Nephron progenitor cell (in vitro differentiated cells): ENCODE data around the gene CPPED1.

Experiments
- DNase-seq: peaks from one replicate; pipeline ENCODE4 v3.0.0; 2021
- H3K27ac Mint-ChIP-seq: 2 replicates; pipeline ENCODE4 v1.8.0; 2021; ENCODE audit warnings: mild to moderate bottlenecking, moderate library complexity, mixed read lengths
- H3K27me3 Mint-ChIP-seq: 2 replicates; pipeline ENCODE4 v1.8.0; 2021; ENCODE audit warnings: mild to moderate bottlenecking, low read depth, mixed read lengths; ENCODE audit not compliant: poor library complexity
- H3K36me3 Mint-ChIP-seq: 2 replicates; pipeline ENCODE4 v1.8.0; 2021; ENCODE audit warnings: low read depth, mixed read lengths
- H3K4me1 Mint-ChIP-seq: 2 replicates; pipeline ENCODE4 v1.8.0; 2021; ENCODE audit warnings: mixed read lengths
- H3K4me3 Mint-ChIP-seq: 2 replicates; pipeline ENCODE4 v1.8.0; 2021; ENCODE audit warnings: mild to moderate bottlenecking, moderate library complexity, mixed read lengths
- H3K9me3 Mint-ChIP-seq: 2 replicates; pipeline ENCODE4 v1.8.0; 2021; ENCODE audit warnings: mild to moderate bottlenecking, moderate library complexity, mixed read lengths
- CTCF ChIP-seq: fragments of 200-600 bp; sonication (generic); IDR thresholded peaks from 2 replicates; pipeline ENCODE4 v1.5.0; 2021; ENCODE audit warnings: antibody characterized with exemption

Gene CPPED1

GRCh38 chr16:12681653-12682052, 122.0 kb downstream of the CPPED1 start:
- Mint-ChIP-seq H3K4me1 (no peaks in the 10 kb centered on the region), H3K27me3 (no peaks in the 10 kb centered on the region), H3K27ac (no peak overlapping the region), H3K4me3 (no peak overlapping the region), H3K9me3 (peaks cover 13% of the 10 kb centered on the region), H3K36me3 (peaks cover 5% of the 10 kb centered on the region)
- no peak for DNase-seq
- TF ChIP-seq CTCF: no peak

GRCh38 chr16:12680531-12680930, 123.2 kb downstream of the CPPED1 start:
- H3K36me3 Mint-ChIP-seq: peaks cover 5% of the 10 kb centered on the region
- no peak for TF ChIP-seq CTCF
- H3K4me1 Mint-ChIP-seq: no peaks in the 10 kb centered on the region
- no peak for DNase-seq
- H3K9me3 Mint-ChIP-seq: peaks cover 13% of the 10 kb centered on the region
- no peak overlapping the region for H3K27ac Mint-ChIP-seq
- H3K4me3 Mint-ChIP-seq: no peak overlapping the region
- H3K27me3 Mint-ChIP-seq: no peaks in the 10 kb centered on the region

- H3K4me3 Mint-ChIP-seq: no peak overlapping the region
- no peak for TF ChIP-seq CTCF
Measured at GRCh38 chr16:12679660-12680272, 123.9 kb downstream of the CPPED1 start.

GRCh38 chr16:12678983-12679382, 124.7 kb downstream of the CPPED1 start:
- Mint-ChIP-seq H3K4me3 (no peak overlapping the region), H3K9me3 (peaks cover 13% of the 10 kb centered on the region), H3K36me3 (peaks cover 5% of the 10 kb centered on the region), H3K27me3 (no peaks in the 10 kb centered on the region), H3K4me1 (no peaks in the 10 kb centered on the region), H3K27ac (no peak overlapping the region)
- DNase-seq: no peak
- TF ChIP-seq CTCF: no peak

More at GRCh38 chr16:12679660-12680272, 123.9 kb downstream of the CPPED1 start:
- Mint-ChIP-seq H3K27me3 (no peaks in the 10 kb centered on the region), H3K9me3 (peaks cover 13% of the 10 kb centered on the region), H3K4me1 (no peaks in the 10 kb centered on the region), H3K27ac (no peak overlapping the region), H3K36me3 (peaks cover 5% of the 10 kb centered on the region)
- DNase-seq: no peak

GRCh38 chr16:12677502-12677901, 126.2 kb downstream of the CPPED1 start:
- Mint-ChIP-seq H3K27me3 (no peaks in the 10 kb centered on the region), H3K4me3 (no peak overlapping the region), H3K36me3 (peaks cover 5% of the 10 kb centered on the region), H3K4me1 (no peaks in the 10 kb centered on the region), H3K9me3 (peaks cover 13% of the 10 kb centered on the region), H3K27ac (no peak overlapping the region)
- no peak for DNase-seq
- TF ChIP-seq CTCF: no peak

- Mint-ChIP-seq H3K4me3 (no peak overlapping the region), H3K27ac (no peak overlapping the region), H3K9me3 (peaks cover 13% of the 10 kb centered on the region), H3K4me1 (no peaks in the 10 kb centered on the region), H3K27me3 (no peaks in the 10 kb centered on the region), H3K36me3 (peaks cover 5% of the 10 kb centered on the region)
- DNase-seq: no peak
- TF ChIP-seq CTCF: no peak
Measured at GRCh38 chr16:12675852-12676251, 127.8 kb downstream of the CPPED1 start.
